Activated T-cell treated with anti-CD3 and anti-CD28 coated beads, Interleukin-2, amount 50 U/mL, for 24 hours (primary cell): ENCODE results near the gene CAPRIN1.
"Not testable (repeated sequence)": the region's sequence is repeated elsewhere in the genome, so short reads cannot be mapped to it uniquely, and the experiment has no call there.

Experiments used
- DNase-seq: peaks from one replicate; pipeline ENCODE4 v3.0.0-alpha.2; 2020
- H3K27ac Mint-ChIP-seq: 2 replicates; pipeline ENCODE4 v1.8.0; 2020; ENCODE audit warnings: mild to moderate bottlenecking, mixed read lengths
- H3K27me3 Mint-ChIP-seq: 2 replicates; pipeline ENCODE4 v1.8.0; 2020; ENCODE audit warnings: mixed read lengths
- H3K36me3 Mint-ChIP-seq: 2 replicates; pipeline ENCODE4 v1.8.0; 2020; ENCODE audit warnings: low read depth, mixed read lengths
- H3K4me1 Mint-ChIP-seq: 2 replicates; pipeline ENCODE4 v1.8.0; 2020; ENCODE audit warnings: low read depth, mixed read lengths
- H3K4me3 Mint-ChIP-seq: 2 replicates; pipeline ENCODE4 v1.8.0; 2020; ENCODE audit warnings: mild to moderate bottlenecking, moderate library complexity, mixed read lengths
- H3K9me3 Mint-ChIP-seq: 2 replicates; pipeline ENCODE4 v1.8.0; 2020; ENCODE audit warnings: mixed read lengths

The CAPRIN1 gene

GRCh38 chr11:34064291-34064690 is 12.8 kb downstream of the CAPRIN1 start:
- peak overlapping the region; percentile 22 for H3K27ac Mint-ChIP-seq
- H3K9me3 Mint-ChIP-seq = no peaks in the 10 kb centered on the region
- no peaks in the 10 kb centered on the region for H3K27me3 Mint-ChIP-seq
- no peak overlapping the region for H3K4me3 Mint-ChIP-seq
- peaks cover 82% of the 10 kb centered on the region for H3K36me3 Mint-ChIP-seq
- H3K4me1 Mint-ChIP-seq = peaks cover 71% of the 10 kb centered on the region
- DNase-seq = no peak

GRCh38 chr11:34065505-34066203 is 14.1 kb downstream of the CAPRIN1 start:
- Mint-ChIP-seq H3K36me3 (peaks cover 84% of the 10 kb centered on the region), H3K9me3 (no peaks in the 10 kb centered on the region), H3K27me3 (no peaks in the 10 kb centered on the region), H3K4me1 (peaks cover 73% of the 10 kb centered on the region), H3K27ac (peak overlapping the region; percentile 76), H3K4me3 (no peak overlapping the region)
- DNase-seq = no peak

- Mint-ChIP-seq H3K36me3 (peaks cover 84% of the 10 kb centered on the region), H3K27ac (peak overlapping the region; percentile 55), H3K4me1 (peaks cover 73% of the 10 kb centered on the region)
- not testable (repeated sequence) for H3K27me3 Mint-ChIP-seq, H3K9me3 Mint-ChIP-seq, DNase-seq, H3K4me3 Mint-ChIP-seq
Measured at GRCh38 chr11:34066766-34067165, 15.2 kb downstream of the CAPRIN1 start.

- Mint-ChIP-seq H3K27ac (peak overlapping the region; percentile 55), H3K4me3 (no peak overlapping the region), H3K27me3 (no peaks in the 10 kb centered on the region), H3K36me3 (peaks cover 85% of the 10 kb centered on the region), H3K4me1 (peaks cover 72% of the 10 kb centered on the region), H3K9me3 (no peaks in the 10 kb centered on the region)
- no peak for DNase-seq
Measured at GRCh38 chr11:34067383-34068065, 16.0 kb downstream of the CAPRIN1 start.

GRCh38 chr11:34068111-34068510 is 16.6 kb downstream of the CAPRIN1 start:
- Mint-ChIP-seq H3K27me3 (no peaks in the 10 kb centered on the region), H3K36me3 (peaks cover 85% of the 10 kb centered on the region), H3K4me3 (no peak overlapping the region), H3K9me3 (no peaks in the 10 kb centered on the region), H3K27ac (peak overlapping the region; percentile 53), H3K4me1 (peaks cover 70% of the 10 kb centered on the region)
- DNase-seq = no peak

GRCh38 chr11:34071306-34071705 is 19.8 kb downstream of the CAPRIN1 start:
- H3K4me3 Mint-ChIP-seq, H3K27me3 Mint-ChIP-seq, H3K9me3 Mint-ChIP-seq, DNase-seq: not testable (repeated sequence)
- peaks cover 86% of the 10 kb centered on the region for H3K36me3 Mint-ChIP-seq
- H3K27ac Mint-ChIP-seq = peak overlapping the region; percentile 57
- H3K4me1 Mint-ChIP-seq = peaks cover 72% of the 10 kb centered on the region

- H3K4me3 Mint-ChIP-seq = no peak overlapping the region
- no peaks in the 10 kb centered on the region for H3K27me3 Mint-ChIP-seq
- no peak for DNase-seq
- H3K4me1 Mint-ChIP-seq = peaks cover 69% of the 10 kb centered on the region
- H3K36me3 Mint-ChIP-seq = peaks cover 88% of the 10 kb centered on the region
- H3K9me3 Mint-ChIP-seq = no peaks in the 10 kb centered on the region
- peak overlapping the region; percentile 26 for H3K27ac Mint-ChIP-seq
Measured at GRCh38 chr11:34072041-34072440, 20.5 kb downstream of the CAPRIN1 start.

GRCh38 chr11:34072832-34073231 is 21.3 kb downstream of the CAPRIN1 start:
- Mint-ChIP-seq H3K27me3 (no peaks in the 10 kb centered on the region), H3K4me3 (no peak overlapping the region), H3K4me1 (peaks cover 64% of the 10 kb centered on the region), H3K36me3 (peaks cover 88% of the 10 kb centered on the region), H3K9me3 (no peaks in the 10 kb centered on the region), H3K27ac (no peak overlapping the region)
- DNase-seq = no peak

GRCh38 chr11:34074391-34074790 is 22.9 kb downstream of the CAPRIN1 start:
- DNase-seq = no peak
- Mint-ChIP-seq H3K9me3 (no peaks in the 10 kb centered on the region), H3K4me3 (no peak overlapping the region), H3K4me1 (peaks cover 57% of the 10 kb centered on the region), H3K36me3 (peaks cover 93% of the 10 kb centered on the region), H3K27me3 (no peaks in the 10 kb centered on the region), H3K27ac (peak overlapping the region; percentile 86)

- peaks cover 48% of the 10 kb centered on the region for H3K4me1 Mint-ChIP-seq
- no peaks in the 10 kb centered on the region for H3K9me3 Mint-ChIP-seq
Measured at GRCh38 chr11:34075178-34075820, 23.8 kb downstream of the CAPRIN1 start.

GRCh38 chr11:34080609-34081008 is 29.1 kb downstream of the CAPRIN1 start:
- DNase-seq = no peak
- H3K9me3 Mint-ChIP-seq = no peaks in the 10 kb centered on the region
- H3K27ac Mint-ChIP-seq = peak overlapping the region; percentile 67
- H3K27me3 Mint-ChIP-seq = no peaks in the 10 kb centered on the region
- H3K36me3 Mint-ChIP-seq = peaks cover 95% of the 10 kb centered on the region
- no peak overlapping the region for H3K4me3 Mint-ChIP-seq
- H3K4me1 Mint-ChIP-seq = peaks cover 26% of the 10 kb centered on the region

More at GRCh38 chr11:34075178-34075820, 23.8 kb downstream of the CAPRIN1 start:
- Mint-ChIP-seq H3K4me3 (no peak overlapping the region), H3K36me3 (peaks cover 93% of the 10 kb centered on the region), H3K27ac (peak overlapping the region; percentile 78), H3K27me3 (no peaks in the 10 kb centered on the region)
- DNase-seq = no peak

- Mint-ChIP-seq H3K4me3 (no peak overlapping the region), H3K27me3 (no peaks in the 10 kb centered on the region), H3K4me1 (peaks cover 30% of the 10 kb centered on the region), H3K36me3 (peaks cover 92% of the 10 kb centered on the region), H3K27ac (peak overlapping the region; percentile 39), H3K9me3 (no peaks in the 10 kb centered on the region)
- DNase-seq = no peak
Measured at GRCh38 chr11:34084637-34085036, 33.1 kb downstream of the CAPRIN1 start.

GRCh38 chr11:34086554-34087283 is 35.2 kb downstream of the CAPRIN1 start:
- no peak for DNase-seq
- Mint-ChIP-seq H3K4me3 (no peak overlapping the region), H3K4me1 (peaks cover 27% of the 10 kb centered on the region), H3K27me3 (no peaks in the 10 kb centered on the region), H3K36me3 (peaks cover 91% of the 10 kb centered on the region), H3K9me3 (no peaks in the 10 kb centered on the region), H3K27ac (peak overlapping the region; percentile 85)

- H3K4me3 Mint-ChIP-seq = no peak overlapping the region
- H3K4me1 Mint-ChIP-seq = peaks cover 6% of the 10 kb centered on the region
- H3K36me3 Mint-ChIP-seq = peaks cover 93% of the 10 kb centered on the region
- no peaks in the 10 kb centered on the region for H3K9me3 Mint-ChIP-seq
- peak overlapping the region; percentile 37 for H3K27ac Mint-ChIP-seq
- no peak for DNase-seq
- H3K27me3 Mint-ChIP-seq = no peaks in the 10 kb centered on the region
Measured at GRCh38 chr11:34091825-34092224, 40.3 kb downstream of the CAPRIN1 start.
